HepG2 (cell line): Measurements from ENCODE around the gene DNM1L. TPM values are rescaled to one million over a fixed set of nuclear protein-coding genes. Genes with fewer than 3 reads are reported as not detected.

Experiments used
- ATAC-seq: fragments of 200-7000 bp; cut with Tn5 transposase; 3 replicates; pipeline ENCODE4 v1.9.1; 2020; ENCODE audit warnings: mild to moderate bottlenecking, moderate library complexity
- BruUV-seq: library from RNA; stranded (reverse); fragments of 400-500 nt; replicated peaks from 2 replicates; lab custom pipeline; 2021; lab: Mats Ljungman, UMichigan
- CTCF ChIA-PET: fragments of 300-600 bp; formaldehyde crosslinking; extraction: SDS; loops from one replicate; lab custom pipeline; 2021; ENCODE audit warnings: low total read pairs, inconsistent platforms, low intra/inter-chr PET ratio; lab: Yijun Ruan, JAX
- POLR2A ChIA-PET: fragments of 350-600 bp; sonication (Branson Sonifier 250); formaldehyde crosslinking; loops from one replicate; lab custom pipeline; 2020; ENCODE audit warnings: antibody characterized with exemption, inconsistent platforms; lab: Yijun Ruan, JAX
- DNase-seq: peaks from one replicate; pipeline ENCODE4 v3.0.0-alpha.2; 2015; ENCODE audit warnings: low spot score
- FAIRE-seq: peaks from 3 replicates; lab custom pipeline; 2011; peaks lifted over from hg19 to GRCh38; lab: Jason Lieb, UNC
- H2AFZ ChIP-seq: one replicate; pipeline ENCODE4 v1.6.1; 2011; ENCODE audit warnings: low read length, inconsistent platforms
- H3K27ac ChIP-seq: fragments of 300-600 bp; 3 replicates; pipeline ENCODE4 v1.8.0; 2011; ENCODE audit warnings: mixed run types, mild to moderate bottlenecking, mixed read lengths, low read length, inconsistent platforms; ENCODE audit not compliant: insufficient read depth; ENCODE audit errors: extremely low read length
- H3K27me3 ChIP-seq, 2 experiments: fragments of 200-600 bp in 1 of 2; 2 replicates in 1 of 2; 3 replicates in 1 of 2; pipeline versions ENCODE4 v1.6.0 to v1.8.0; 2011; ENCODE audit warnings: low read length in 2 of 2, mild to moderate bottlenecking in 2 of 2, moderate library complexity in 2 of 2, inconsistent platforms in 1 of 2; ENCODE audit not compliant: insufficient read depth in 2 of 2, control insufficient read depth in 1 of 2
- H3K36me3 ChIP-seq, 2 experiments: fragments of 200-600 bp in 1 of 2; replicated peaks in 1 of 2; 2 replicates in 1 of 2; 3 replicates in 1 of 2; pipeline versions ENCODE4 v1.5.1 to v1.8.0; 2011; ENCODE audit warnings: low read length in 2 of 2, inconsistent platforms in 1 of 2; ENCODE audit not compliant: insufficient read depth in 2 of 2, control insufficient read depth in 1 of 2
- H3K4me1 ChIP-seq: 2 replicates; pipeline ENCODE4 v1.5.1; 2012; ENCODE audit warnings: low read length, inconsistent platforms; ENCODE audit not compliant: insufficient read depth
- H3K4me2 ChIP-seq: 2 replicates; pipeline ENCODE4 v1.6.0; 2011; ENCODE audit warnings: low read depth, low read length, inconsistent platforms
- H3K4me3 ChIP-seq, 3 experiments: fragments of 200-600 bp in 1 of 3; sonication (generic), shearing (Covaris generic) in 1 of 3; replicated peaks in 1 of 3; 2 replicates each; pipeline ENCODE4 v1.5.1; 2011 to 2016; ENCODE audit warnings: low read length in 3 of 3, inconsistent platforms in 2 of 3, low read depth in 2 of 3, mild to moderate bottlenecking in 2 of 3, control low read depth in 1 of 3, mixed read lengths in 1 of 3; ENCODE audit not compliant: insufficient read depth in 1 of 3
- H3K79me2 ChIP-seq: one replicate; pipeline ENCODE4 v1.6.1; 2011; ENCODE audit warnings: low read length, inconsistent platforms; ENCODE audit not compliant: insufficient read depth
- H3K9ac ChIP-seq: 2 replicates; pipeline ENCODE4 v1.6.0; 2011; ENCODE audit warnings: mild to moderate bottlenecking, low read depth, low read length, inconsistent platforms; ENCODE audit not compliant: insufficient read depth
- H3K9me3 ChIP-seq: 2 replicates; pipeline ENCODE4 v1.5.1; 2012; ENCODE audit warnings: mild to moderate bottlenecking, low read length
- H4K20me1 ChIP-seq: 2 replicates; pipeline ENCODE4 v1.6.0; 2011; ENCODE audit warnings: inconsistent platforms, mild to moderate bottlenecking, low read length, moderate library complexity; ENCODE audit not compliant: insufficient read depth
- CREB1 ChIP-seq, 2 experiments: fragments of 450-650 bp in 1 of 2; IDR thresholded peaks; 2 replicates each; pipeline ENCODE4 v1.6.1; 2016 to 2017; ENCODE audit warnings: control low read depth in 1 of 2, mild to moderate bottlenecking in 1 of 2, missing compliant biosample characterization in 1 of 2, missing genetic modification characterization in 1 of 2
- ELF1 ChIP-seq: sonication (generic); formaldehyde crosslinking; IDR thresholded peaks from 2 replicates; pipeline ENCODE4 v1.4.0; 2020; ENCODE audit warnings: missing genetic modification reagents
- FOXA3 ChIP-seq: IDR thresholded peaks from 2 replicates; pipeline ENCODE4 v1.6.1; 2016; ENCODE audit warnings: missing genetic modification reagents, missing compliant biosample characterization
- GPN1 ChIP-seq: sonication (generic); formaldehyde crosslinking; IDR thresholded peaks from 2 replicates; pipeline ENCODE4 v1.5.1; 2020; ENCODE audit warnings: missing genetic modification reagents, borderline replicate concordance
- ISX ChIP-seq: sonication (generic); formaldehyde crosslinking; conservative IDR thresholded peaks from 2 replicates; pipeline ENCODE4 v1.5.0; 2020; ENCODE audit warnings: missing genetic modification reagents
- MEIS1 ChIP-seq: sonication (generic); formaldehyde crosslinking; IDR thresholded peaks from 2 replicates; pipeline ENCODE4 v1.9.0; 2021; ENCODE audit warnings: mild to moderate bottlenecking, missing genetic modification reagents, moderate library complexity, borderline replicate concordance
- MLLT10 ChIP-seq: sonication (generic); formaldehyde crosslinking; IDR thresholded peaks from 2 replicates; pipeline ENCODE4 v1.4.0; 2020; ENCODE audit warnings: missing genetic modification reagents
- NFE2L1 ChIP-seq: sonication (generic); formaldehyde crosslinking; IDR thresholded peaks from 2 replicates; pipeline ENCODE4 v1.4.0; 2020; ENCODE audit warnings: missing genetic modification reagents, mild to moderate bottlenecking, borderline replicate concordance
- RFX1 ChIP-seq: fragments of 450-650 bp; IDR thresholded peaks from 2 replicates; pipeline ENCODE4 v1.6.1; 2017
- RORA ChIP-seq: sonication (generic); formaldehyde crosslinking; IDR thresholded peaks from 2 replicates; pipeline ENCODE4 v1.5.0; 2020; ENCODE audit warnings: mild to moderate bottlenecking, missing genetic modification reagents, moderate library complexity
- SP1 ChIP-seq, 2 experiments: fragments of 450-650 bp in 1 of 2; sonication (generic) in 1 of 2; formaldehyde crosslinking in 1 of 2; IDR thresholded peaks; 2 replicates each; pipeline versions ENCODE4 v1.4.0 to v1.6.1; 2016 to 2020; ENCODE audit warnings: missing genetic modification reagents in 1 of 2
- ZNF160 ChIP-seq: sonication (generic); formaldehyde crosslinking; IDR thresholded peaks from 2 replicates; pipeline ENCODE4 v1.8.0; 2022; ENCODE audit warnings: mild to moderate bottlenecking, inconsistent platforms, missing genetic modification reagents
- ZNF234 ChIP-seq: sonication (generic); formaldehyde crosslinking; conservative IDR thresholded peaks from 2 replicates; pipeline ENCODE4 v1.5.1; 2020; ENCODE audit warnings: mild to moderate bottlenecking, missing genetic modification reagents
- ZNF34 ChIP-seq: sonication (generic); formaldehyde crosslinking; IDR thresholded peaks from 2 replicates; pipeline ENCODE4 v1.4.0; 2020; ENCODE audit warnings: mild to moderate bottlenecking, missing genetic modification reagents, borderline replicate concordance
- ZNF430 ChIP-seq: sonication (generic); formaldehyde crosslinking; IDR thresholded peaks from 2 replicates; pipeline ENCODE4 v1.9.0; 2021; ENCODE audit warnings: mild to moderate bottlenecking, missing genetic modification reagents
- ZNF510 ChIP-seq: sonication (generic); formaldehyde crosslinking; IDR thresholded peaks from 2 replicates; pipeline ENCODE4 v1.4.0; 2020; ENCODE audit warnings: low read depth, mild to moderate bottlenecking, missing genetic modification reagents
- ZNF674 ChIP-seq: sonication (generic); formaldehyde crosslinking; IDR thresholded peaks from 2 replicates; pipeline ENCODE4 v1.5.0; 2020; ENCODE audit warnings: low read depth, mild to moderate bottlenecking, missing genetic modification reagents
- WGBS: methylation state at CpG from one replicate; pipeline ENCODE4 v1.1.6; 2017; ENCODE audit warnings: low lambda C conversion rate; 5-methylcytosine and 5-hydroxymethylcytosine counted together
- in situ Hi-C: cut with HindIII; loops from 2 replicates; pipeline ENCODE4 v1.10.0; 2017; ENCODE audit warnings: low pct_unique_long_range_greater_than_20kb; ENCODE audit not compliant: extremely low pct_ligation_motif_present
- intact Hi-C: fragments of 100-400 bp; cut with micrococcal nuclease; formaldehyde crosslinking; loops from one replicate; pipeline ENCODE4 v1.10.0; 2022; ENCODE audit not compliant: unreplicated experiment
- polyA plus RNA-seq, 8 experiments: library from polyadenylated mRNA; depleted of rRNA in 3 of 8; stranded (reverse) in 7 of 8; unstranded in 1 of 8; fragments of >200 nt; fragmentation: Illumina TruSeq in 4 of 8; extraction: Trizol in 4 of 8; gene quantifications; 2 replicates each; pipeline versions ENCODE4 v1.2.1 to v1.2.3, GENCODE V29; 2011 to 2016; ENCODE audit warnings: low read depth in 4 of 8, missing spikeins in 1 of 8, mixed read lengths in 1 of 8; ENCODE audit not compliant: insufficient read depth in 1 of 8
- total RNA-seq, 5 experiments: library from RNA; depleted of rRNA; stranded (reverse); fragments of >200 nt; fragmentation: Illumina TruSeq; extraction: Trizol; gene quantifications; 2 replicates each; pipeline ENCODE4 v1.2.3, GENCODE V29; 2016; ENCODE audit warnings: low read depth in 1 of 5
- TF ChIP-seq, protein P1 (sequence below): sonication (generic); formaldehyde crosslinking; IDR thresholded peaks from 2 replicates; pipeline ENCODE4 v1.4.0; 2020; ENCODE audit warnings: missing genetic modification reagents

The DNM1L gene
- total and polyA plus RNA-seq, 2 of the 13 experiments (the other 11 are each of a cell fraction or from before 2014, with no cell fraction given) = 35.9 to 65.8 TPM

DNA sequence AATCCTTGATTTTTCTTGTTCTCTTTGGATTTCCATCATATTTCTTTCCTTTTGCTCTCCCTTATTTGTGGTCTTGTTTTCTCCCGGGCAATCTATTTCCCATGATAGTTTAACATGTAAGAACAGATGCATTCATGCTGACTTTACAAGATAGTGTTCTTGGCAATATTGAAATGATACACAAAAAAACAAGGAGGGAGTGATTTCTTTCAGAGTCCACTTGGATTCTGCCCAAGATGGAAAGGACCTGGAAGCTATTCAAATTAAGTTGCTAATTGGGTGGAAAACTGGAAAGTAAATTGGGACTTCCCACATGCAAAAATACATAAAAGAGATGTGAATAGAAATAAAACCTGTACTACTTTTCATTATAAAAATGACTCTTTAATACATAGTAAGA, 91.0 kb downstream of the DNM1L start:
- WGBS = 0% methylated on average over 1 of the region's 1 CpG
- no peak for FAIRE-seq
- in situ Hi-C loops = loop anchor here (25.0 kb wide), 1 partner anchor 642 kb away; no protein-coding TSS in a partner anchor
- POLR2A ChIA-PET = no interaction called here
- no peaks in the 10 kb centered on the region for H4K20me1 ChIP-seq
- H3K9me3 ChIP-seq = no peaks in the 10 kb centered on the region
- no TSS peak for BruUV-seq
- CTCF ChIA-PET = no interaction called here
- H3K4me3 ChIP-seq = no peak overlapping the region
- DNase-seq = no peak
- no peak overlapping the region for H2AFZ ChIP-seq
- H3K9ac ChIP-seq = no peak overlapping the region
- H3K27ac ChIP-seq = no peak overlapping the region
- H3K4me1 ChIP-seq = no peaks in the 10 kb centered on the region
- H3K36me3 ChIP-seq = no peaks in the 10 kb centered on the region
- no peaks in the 10 kb centered on the region for H3K27me3 ChIP-seq
- ATAC-seq = no peak
- intact Hi-C loops = no loop called here
- H3K4me2 ChIP-seq = no peak overlapping the region
- no peaks in the 10 kb centered on the region for H3K79me2 ChIP-seq
- TF ChIP-seq ELF1 (CRISPR knock-in tag) (no peak), MEIS1 (CRISPR knock-in tag) (no peak), ZNF234 (CRISPR knock-in tag) (no peak), ISX (CRISPR knock-in tag) (no peak), ZNF34 (no peak), FOXA3 (CRISPR knock-in tag) (no peak)
- TF ChIP-seq, protein P1, sequence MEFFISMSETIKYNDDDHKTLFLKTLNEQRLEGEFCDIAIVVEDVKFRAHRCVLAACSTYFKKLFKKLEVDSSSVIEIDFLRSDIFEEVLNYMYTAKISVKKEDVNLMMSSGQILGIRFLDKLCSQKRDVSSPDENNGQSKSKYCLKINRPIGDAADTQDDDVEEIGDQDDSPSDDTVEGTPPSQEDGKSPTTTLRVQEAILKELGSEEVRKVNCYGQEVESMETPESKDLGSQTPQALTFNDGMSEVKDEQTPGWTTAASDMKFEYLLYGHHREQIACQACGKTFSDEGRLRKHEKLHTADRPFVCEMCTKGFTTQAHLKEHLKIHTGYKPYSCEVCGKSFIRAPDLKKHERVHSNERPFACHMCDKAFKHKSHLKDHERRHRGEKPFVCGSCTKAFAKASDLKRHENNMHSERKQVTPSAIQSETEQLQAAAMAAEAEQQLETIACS (CRISPR knock-in tag) = no peak

DNA sequence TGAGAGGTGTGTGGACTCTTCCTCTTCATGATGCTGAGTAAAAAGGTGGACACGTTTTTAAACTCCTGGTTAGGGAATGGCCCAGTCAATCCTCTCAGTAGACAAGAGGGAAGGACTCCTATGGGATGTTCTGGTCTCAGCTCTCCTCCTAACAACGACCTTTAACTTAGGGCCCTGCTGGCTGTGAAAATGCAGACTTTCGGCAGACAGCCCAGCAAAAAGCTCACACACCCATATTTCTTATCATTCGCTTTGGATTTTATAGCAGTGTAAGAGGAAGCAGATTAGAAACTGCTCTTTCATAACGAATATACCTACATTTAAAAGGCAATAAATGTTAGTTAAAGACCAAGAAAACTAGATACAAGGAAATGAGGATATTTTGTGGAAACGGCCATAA, 94.6 kb downstream of the DNM1L start:
- ChIA-PET CTCF (no interaction called here), POLR2A (no interaction called here)
- DNase-seq (no peak), ATAC-seq (no peak)
- Histone ChIP-seq H2AFZ (no peak overlapping the region), H3K27me3 (no peaks in the 10 kb centered on the region), H3K36me3 (no peaks in the 10 kb centered on the region), H3K4me2 (no peak overlapping the region), H3K27ac (no peak overlapping the region), H3K79me2 (no peaks in the 10 kb centered on the region)
- intact Hi-C loops = no loop called here
- no TSS peak for BruUV-seq
- in situ Hi-C loops = loop anchor here (25.0 kb wide), 1 partner anchor 639 kb away; no protein-coding TSS in a partner anchor
- TF ChIP-seq MLLT10 (CRISPR knock-in tag) (no peak), RORA (CRISPR knock-in tag) (no peak), CREB1 (IDR thresholded peaks at IDR 0.05) (no peak), CREB1 (CRISPR knock-in tag; IDR thresholded peaks at IDR 0.05) (no peak), SP1 (IDR thresholded peaks at IDR 0.05) (no peak), SP1 (CRISPR knock-in tag; IDR thresholded peaks at IDR 0.05) (no peak), ZNF160 (CRISPR knock-in tag) (no peak), ZNF674 (CRISPR knock-in tag) (no peak), RFX1 (no peak), ZNF510 (CRISPR knock-in tag) (no peak), NFE2L1 (CRISPR knock-in tag) (no peak), ZNF430 (CRISPR knock-in tag) (no peak), GPN1 (CRISPR knock-in tag) (no peak)
- TF ChIP-seq, all 625 proteins: peak for 0
- WGBS = 17% methylated on average over 6 of the region's 6 CpGs
- no peaks in the 10 kb centered on the region for H3K4me1 ChIP-seq
- no peak for FAIRE-seq
- no peaks in the 10 kb centered on the region for H4K20me1 ChIP-seq
- no peak overlapping the region for H3K9ac ChIP-seq
- H3K9me3 ChIP-seq = no peaks in the 10 kb centered on the region
- no peak overlapping the region for H3K4me3 ChIP-seq
